HCT116 (cell line): Measurements from ENCODE around the gene FOXS1. TPM values are rescaled to one million over a fixed set of nuclear protein-coding genes. Genes with fewer than 3 reads are reported as not detected.
"Not testable (repeated sequence)": the region's sequence is repeated elsewhere in the genome, so short reads cannot be mapped to it uniquely, and the experiment has no call there.

Experiments used
- ATAC-seq: fragments of 200-7000 bp; cut with Tn5 transposase; 2 replicates; pipeline ENCODE4 v1.9.1; 2020; ENCODE audit warnings: mild to moderate bottlenecking, moderate library complexity
- BruUV-seq: library from RNA; stranded (reverse); fragments of 400-500 nt; replicated peaks from 2 replicates; lab custom pipeline; 2021; lab: Mats Ljungman, UMichigan
- CTCF ChIA-PET: fragments of 300-600 bp; sonication (Branson Sonifier 250); formaldehyde crosslinking; loops from one replicate; lab custom pipeline; 2021; ENCODE audit warnings: antibody characterized with exemption; lab: Charles Lee
- POLR2A ChIA-PET: fragments of 300-600, 350-600 bp; sonication (Branson Sonifier 250); formaldehyde crosslinking; loops from one replicate; lab custom pipeline; 2021; ENCODE audit warnings: antibody characterized with exemption; lab: Charles Lee
- RAD21 ChIA-PET, 2 experiments: fragments of 300-600 bp; sonication (Branson Sonifier 250); formaldehyde crosslinking; loops; one replicate each; lab custom pipeline; 2023; ENCODE audit warnings: low total read pairs in 2 of 2; ENCODE audit not compliant: uncharacterized antibody in 2 of 2, unreplicated experiment in 2 of 2, low non-redundant PET in 1 of 2; lab: Charles Lee
- DNase-seq: peaks from one replicate; pipeline ENCODE4 v3.0.0-alpha.2; 2010; ENCODE audit warnings: low read depth, low spot score
- H2AFZ ChIP-seq: fragments of 200-600 bp; shearing (Covaris generic), sonication (generic); 2 replicates; pipeline ENCODE4 v1.6.1; 2017; ENCODE audit warnings: low read depth, mixed run types, mixed read lengths, antibody characterized with exemption, low read length; ENCODE audit not compliant: poor library complexity, severe bottlenecking
- H3K27ac ChIP-seq: 2 replicates; pipeline ENCODE4 v1.5.1; 2012; ENCODE audit warnings: low read depth, low read length
- H3K27me3 ChIP-seq: fragments of 200-600 bp; sonication (generic); 2 replicates; pipeline ENCODE4 v1.6.1; 2016; ENCODE audit warnings: mixed run types, low read length, mixed read lengths; ENCODE audit not compliant: insufficient read depth
- H3K36me3 ChIP-seq, 2 experiments: fragments of 200-500 bp in 1 of 2; fragments of 200-600 bp in 1 of 2; sonication (Bioruptor generic) in 1 of 2; sonication (generic) in 1 of 2; 2 replicates each; pipeline versions ENCODE4 v1.5.1 to v1.6.1; 2014 to 2016; ENCODE audit warnings: low read length in 2 of 2, inconsistent platforms in 1 of 2, mixed read lengths in 1 of 2, mixed run types in 1 of 2; ENCODE audit not compliant: insufficient read depth in 2 of 2, control insufficient read depth in 1 of 2
- H3K4me1 ChIP-seq, 2 experiments: fragments of 200-600 bp in 1 of 2; sonication (generic) in 1 of 2; 2 replicates each; pipeline versions ENCODE4 v1.5.1 to v1.6.1; 2012 to 2017; ENCODE audit warnings: low read length in 2 of 2, inconsistent platforms in 1 of 2, mild to moderate bottlenecking in 1 of 2, mixed read lengths in 1 of 2, mixed run types in 1 of 2, moderate library complexity in 1 of 2; ENCODE audit not compliant: insufficient read depth in 2 of 2, control insufficient read depth in 1 of 2
- H3K4me2 ChIP-seq: fragments of 200-600 bp; sonication (generic); 2 replicates; pipeline ENCODE4 v1.6.1; 2017; ENCODE audit warnings: mixed run types, low read length, mixed read lengths
- H3K4me3 ChIP-seq, 2 experiments: fragments of 200-600 bp in 1 of 2; sonication (generic) in 1 of 2; replicated peaks in 1 of 2; 2 replicates each; pipeline ENCODE4 v1.5.1; 2011 to 2016; ENCODE audit warnings: low read length in 2 of 2, control low read depth in 1 of 2, low read depth in 1 of 2, mild to moderate bottlenecking in 1 of 2, mixed read lengths in 1 of 2, mixed run types in 1 of 2
- H3K79me2 ChIP-seq: fragments of 200-600 bp; sonication (generic); 2 replicates; pipeline ENCODE4 v1.6.1; 2017; ENCODE audit warnings: mild to moderate bottlenecking, mixed run types, low read length, moderate library complexity, mixed read lengths; ENCODE audit not compliant: insufficient read depth
- H3K9ac ChIP-seq: fragments of 200-600 bp; sonication (generic); 2 replicates; pipeline ENCODE4 v1.6.1; 2016; ENCODE audit warnings: low read length, mixed read lengths
- H3K9me2 ChIP-seq: fragments of 200-600 bp; sonication (generic), shearing (Covaris generic); 2 replicates; pipeline ENCODE4 v1.6.1; 2017; ENCODE audit warnings: mixed run types, mild to moderate bottlenecking, moderate library complexity; ENCODE audit not compliant: insufficient read depth
- H3K9me3 ChIP-seq, 2 experiments: fragments of 200-500 bp in 1 of 2; fragments of 200-600 bp in 1 of 2; sonication (Bioruptor generic) in 1 of 2; sonication (generic) in 1 of 2; 2 replicates each; pipeline ENCODE4 v1.6.1; 2014 to 2017; ENCODE audit warnings: low read length in 2 of 2, mixed read lengths in 2 of 2, inconsistent platforms in 1 of 2, low read depth in 1 of 2, mild to moderate bottlenecking in 1 of 2, mixed run types in 1 of 2, moderate library complexity in 1 of 2; ENCODE audit not compliant: control insufficient read depth in 1 of 2, insufficient read depth in 1 of 2
- H4K20me1 ChIP-seq: fragments of 200-600 bp; sonication (generic), shearing (Covaris generic); 2 replicates; pipeline ENCODE4 v1.6.1; 2017; ENCODE audit warnings: mixed run types, mild to moderate bottlenecking, moderate library complexity; ENCODE audit not compliant: insufficient read depth
- CBX3 ChIP-seq: IDR thresholded peaks from 2 replicates; pipeline ENCODE4 v1.6.1; 2012; ENCODE audit warnings: low read depth
- CEBPB ChIP-seq: IDR thresholded peaks from 2 replicates; pipeline ENCODE4 v1.6.1; 2012; ENCODE audit warnings: low read depth
- JUND ChIP-seq: IDR thresholded peaks from 2 replicates; pipeline ENCODE4 v1.6.1; 2012
- POLR2A ChIP-seq: IDR thresholded peaks from 2 replicates; pipeline ENCODE4 v1.7.0; 2011; ENCODE audit warnings: borderline replicate concordance; ENCODE audit not compliant: insufficient read depth, insufficient read length; ENCODE audit errors: extremely low read depth
- POLR2AphosphoS5 ChIP-seq: IDR thresholded peaks from 2 replicates; pipeline ENCODE4 v1.6.1; 2011; ENCODE audit warnings: mild to moderate bottlenecking, low read depth, low read length, moderate library complexity
- SIN3A ChIP-seq: IDR thresholded peaks from 2 replicates; pipeline ENCODE4 v1.6.1; 2012; ENCODE audit warnings: low read depth
- YY1 ChIP-seq: IDR thresholded peaks from 2 replicates; pipeline ENCODE4 v1.6.1; 2011; ENCODE audit warnings: low read length, low read depth, moderate library complexity, mild to moderate bottlenecking; ENCODE audit not compliant: insufficient replicate concordance; ENCODE audit errors: extremely low read depth
- intact Hi-C: fragments of 100-400 bp; cut with micrococcal nuclease; formaldehyde crosslinking; loops from 2 replicates; pipeline ENCODE4 v1.10.0; 2022
- total RNA-seq: library from RNA; stranded (reverse); gene quantifications from one replicate; pipeline ENCODE4 v1.2.1, GENCODE V29; 2021; ENCODE audit not compliant: unreplicated experiment
- TF ChIP-seq, protein P1 (sequence below): IDR thresholded peaks from 2 replicates; pipeline ENCODE4 v1.6.1; 2011; ENCODE audit warnings: mild to moderate bottlenecking, low read length, moderate library complexity; ENCODE audit not compliant: insufficient replicate concordance; ENCODE audit errors: extremely low read depth
- TF ChIP-seq, protein P2 (sequence below): IDR thresholded peaks from 2 replicates; pipeline ENCODE4 v1.6.1; 2012
- TF ChIP-seq, protein P3 (sequence below): IDR thresholded peaks from 2 replicates; pipeline ENCODE4 v1.6.1; 2012
- TF ChIP-seq, protein P4 (sequence below), 3 experiments: fragments of 200-600 bp in 1 of 3; sonication (generic) in 1 of 3; IDR thresholded peaks in 2 of 3; conservative IDR thresholded peaks in 1 of 3; 2 replicates each; pipeline ENCODE4 v1.5.1; 2012 to 2017; ENCODE audit warnings: low read depth in 2 of 3, low read length in 2 of 3, antibody characterized with exemption in 1 of 3, borderline replicate concordance in 1 of 3, control low read depth in 1 of 3, mild to moderate bottlenecking in 1 of 3, mixed read lengths in 1 of 3, mixed run types in 1 of 3, moderate library complexity in 1 of 3; ENCODE audit not compliant: insufficient read depth in 1 of 3

The FOXS1 gene
- total RNA-seq, 1 experiment from 2014 or later = not detected

DNA sequence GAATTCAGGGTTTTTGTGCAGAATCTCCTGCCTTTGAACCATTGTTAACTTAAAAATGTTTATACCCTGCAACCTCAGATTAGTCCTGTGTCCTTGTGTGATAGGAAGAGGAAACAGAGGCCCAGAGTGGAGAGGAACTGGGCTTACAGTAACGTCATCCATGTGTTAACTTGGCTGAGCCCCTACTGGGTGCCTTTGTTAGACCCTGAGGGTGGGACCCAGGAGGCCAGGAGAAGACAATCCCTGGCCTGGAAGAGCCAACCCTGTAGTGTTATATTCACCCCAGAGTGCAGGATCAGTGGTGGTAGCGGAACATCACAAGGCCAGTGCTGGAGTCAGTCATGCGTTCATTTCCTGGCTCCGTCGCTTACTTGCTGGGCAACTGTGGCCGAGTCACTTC, 15.7 kb downstream of the FOXS1 start:
- DNase-seq (no peak), ATAC-seq (no peak)
- intact Hi-C loops = no loop called here
- Histone ChIP-seq H3K79me2 (no peaks in the 10 kb centered on the region), H3K27ac (no peak overlapping the region), H3K4me3 (no peak overlapping the region), H4K20me1 (no peaks in the 10 kb centered on the region)
- BruUV-seq = no TSS peak
- TF ChIP-seq YY1 (no peak), JUND (no peak), POLR2AphosphoS5 (no peak), CBX3 (no peak), CEBPB (no peak), SIN3A (no peak), POLR2A (no peak)
- TF ChIP-seq, protein P1, sequence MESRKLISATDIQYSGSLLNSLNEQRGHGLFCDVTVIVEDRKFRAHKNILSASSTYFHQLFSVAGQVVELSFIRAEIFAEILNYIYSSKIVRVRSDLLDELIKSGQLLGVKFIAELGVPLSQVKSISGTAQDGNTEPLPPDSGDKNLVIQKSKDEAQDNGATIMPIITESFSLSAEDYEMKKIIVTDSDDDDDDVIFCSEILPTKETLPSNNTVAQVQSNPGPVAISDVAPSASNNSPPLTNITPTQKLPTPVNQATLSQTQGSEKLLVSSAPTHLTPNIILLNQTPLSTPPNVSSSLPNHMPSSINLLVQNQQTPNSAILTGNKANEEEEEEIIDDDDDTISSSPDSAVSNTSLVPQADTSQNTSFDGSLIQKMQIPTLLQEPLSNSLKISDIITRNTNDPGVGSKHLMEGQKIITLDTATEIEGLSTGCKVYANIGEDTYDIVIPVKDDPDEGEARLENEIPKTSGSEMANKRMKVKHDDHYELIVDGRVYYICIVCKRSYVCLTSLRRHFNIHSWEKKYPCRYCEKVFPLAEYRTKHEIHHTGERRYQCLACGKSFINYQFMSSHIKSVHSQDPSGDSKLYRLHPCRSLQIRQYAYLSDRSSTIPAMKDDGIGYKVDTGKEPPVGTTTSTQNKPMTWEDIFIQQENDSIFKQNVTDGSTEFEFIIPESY = no peak
- TF ChIP-seq, protein P2, sequence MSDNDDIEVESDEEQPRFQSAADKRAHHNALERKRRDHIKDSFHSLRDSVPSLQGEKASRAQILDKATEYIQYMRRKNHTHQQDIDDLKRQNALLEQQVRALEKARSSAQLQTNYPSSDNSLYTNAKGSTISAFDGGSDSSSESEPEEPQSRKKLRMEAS = no peak
- TF ChIP-seq, protein P3, sequence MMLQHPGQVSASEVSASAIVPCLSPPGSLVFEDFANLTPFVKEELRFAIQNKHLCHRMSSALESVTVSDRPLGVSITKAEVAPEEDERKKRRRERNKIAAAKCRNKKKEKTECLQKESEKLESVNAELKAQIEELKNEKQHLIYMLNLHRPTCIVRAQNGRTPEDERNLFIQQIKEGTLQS = no peak
- TF ChIP-seq, protein P4, sequence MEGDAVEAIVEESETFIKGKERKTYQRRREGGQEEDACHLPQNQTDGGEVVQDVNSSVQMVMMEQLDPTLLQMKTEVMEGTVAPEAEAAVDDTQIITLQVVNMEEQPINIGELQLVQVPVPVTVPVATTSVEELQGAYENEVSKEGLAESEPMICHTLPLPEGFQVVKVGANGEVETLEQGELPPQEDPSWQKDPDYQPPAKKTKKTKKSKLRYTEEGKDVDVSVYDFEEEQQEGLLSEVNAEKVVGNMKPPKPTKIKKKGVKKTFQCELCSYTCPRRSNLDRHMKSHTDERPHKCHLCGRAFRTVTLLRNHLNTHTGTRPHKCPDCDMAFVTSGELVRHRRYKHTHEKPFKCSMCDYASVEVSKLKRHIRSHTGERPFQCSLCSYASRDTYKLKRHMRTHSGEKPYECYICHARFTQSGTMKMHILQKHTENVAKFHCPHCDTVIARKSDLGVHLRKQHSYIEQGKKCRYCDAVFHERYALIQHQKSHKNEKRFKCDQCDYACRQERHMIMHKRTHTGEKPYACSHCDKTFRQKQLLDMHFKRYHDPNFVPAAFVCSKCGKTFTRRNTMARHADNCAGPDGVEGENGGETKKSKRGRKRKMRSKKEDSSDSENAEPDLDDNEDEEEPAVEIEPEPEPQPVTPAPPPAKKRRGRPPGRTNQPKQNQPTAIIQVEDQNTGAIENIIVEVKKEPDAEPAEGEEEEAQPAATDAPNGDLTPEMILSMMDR (IDR thresholded peaks at IDR 0.05 in 2 of 3, conservative IDR thresholded peaks at IDR 0.05 in 1 of 3; ENCODE audit: borderline replicate concordance in 1 of 3, insufficient read depth in 1 of 3, low read depth in 2 of 3, low read length in 2 of 3) = no peak
- TF ChIP-seq, all 23 proteins: peak for 0
- ChIA-PET POLR2A (no interaction called here), RAD21 (no interaction called here), CTCF (interaction anchor here (1.7 kb wide), 1 partner anchor 23 kb away, joined by 6 read pairs; no protein-coding TSS in a partner anchor)
- Histone ChIP-seq H2AFZ (no peak overlapping the region), H3K4me1 (0 out of 4 replicates have a peak, but pooled peaks cover 0 to 2% of the 10 kb centered on the region in 2 experiments), H3K9me3 (no peaks in the 10 kb centered on the region), H3K27me3 (no peaks in the 10 kb centered on the region), H3K9me2 (no peaks in the 10 kb centered on the region), H3K4me2 (no peak overlapping the region), H3K36me3 (no peaks in the 10 kb centered on the region), H3K9ac (no peak overlapping the region)

DNA sequence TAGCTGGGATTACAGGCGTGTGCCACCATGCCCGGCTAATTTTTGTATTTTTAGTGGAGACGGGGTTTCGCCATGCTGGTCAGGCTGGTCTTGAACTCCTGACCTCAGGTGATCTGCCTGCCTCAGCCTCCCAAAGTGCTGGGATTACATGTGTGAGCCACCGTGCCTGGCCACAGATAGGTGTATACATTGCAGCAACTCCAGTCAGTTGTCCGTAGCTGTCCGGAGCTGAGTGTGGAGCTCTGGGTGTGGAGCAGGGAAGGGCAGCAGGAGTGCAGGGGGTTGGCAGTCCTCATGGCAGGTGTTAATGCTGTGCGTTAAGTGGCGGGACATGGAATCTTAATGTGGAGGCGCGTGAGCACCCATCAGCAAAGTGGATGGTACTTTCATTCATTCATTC, 17.4 kb downstream of the FOXS1 start:
- RAD21 ChIA-PET, H3K27ac ChIP-seq, H3K4me1 ChIP-seq, H3K4me3 ChIP-seq, H3K9me3 ChIP-seq, H3K36me3 ChIP-seq, H3K27me3 ChIP-seq, H3K79me2 ChIP-seq, H4K20me1 ChIP-seq, H2AFZ ChIP-seq, CTCF ChIA-PET, H3K9ac ChIP-seq, intact Hi-C loops, H3K9me2 ChIP-seq, BruUV-seq, H3K4me2 ChIP-seq, DNase-seq, ATAC-seq: not testable (repeated sequence)
- POLR2A ChIA-PET = interaction anchor here (0.6 kb wide), 1 partner anchor 169 kb away, joined by 3 read pairs; no protein-coding TSS in a partner anchor
